SK-N-SH (cell line): ENCODE data around the gene CHRNB2. TPM values are rescaled to one million over a fixed set of nuclear protein-coding genes. Genes with fewer than 3 reads are reported as not detected.

Experiments
- CTCF ChIA-PET: fragments of 300-600, 350-600 bp; formaldehyde crosslinking; extraction: SDS; loops from one replicate; lab custom pipeline; 2021; lab: Yijun Ruan, JAX
- POLR2A ChIA-PET: fragments of 350-600 bp; sonication (Branson Sonifier 250); formaldehyde crosslinking; extraction: SDS; loops from one replicate; lab custom pipeline; 2020; ENCODE audit warnings: antibody characterized with exemption, inconsistent platforms; lab: Yijun Ruan, JAX
- DNase-seq: peaks from one replicate; pipeline ENCODE4 v3.0.0; 2012
- H2AFZ ChIP-seq: fragments of 200-600 bp; sonication (generic); 2 replicates; pipeline ENCODE4 v1.8.1; 2016; ENCODE audit warnings: antibody characterized with exemption, mild to moderate bottlenecking, low read depth
- H3F3A ChIP-seq: fragments of 200-600 bp; sonication (generic); replicated peaks from 2 replicates; pipeline ENCODE3; 2016; ENCODE audit warnings: antibody characterized with exemption, mild to moderate bottlenecking; ENCODE audit not compliant: insufficient read depth
- H3K27ac ChIP-seq, 2 experiments: fragments of 200-500 bp in 1 of 2; fragments of 200-600 bp in 1 of 2; sonication (Bioruptor generic) in 1 of 2; sonication (generic), shearing (Covaris generic) in 1 of 2; 2 replicates each; pipeline versions ENCODE4 v1.5.1 to v1.6.1; 2014 to 2016; ENCODE audit warnings: low read depth in 2 of 2, inconsistent platforms in 1 of 2, low read length in 1 of 2, mild to moderate bottlenecking in 1 of 2, mixed read lengths in 1 of 2
- H3K27me3 ChIP-seq: fragments of 200-600 bp; sonication (generic), shearing (Covaris generic); 2 replicates; pipeline ENCODE4 v1.6.1; 2016; ENCODE audit warnings: mixed run types; ENCODE audit not compliant: insufficient read depth
- H3K36me3 ChIP-seq, 2 experiments: fragments of 200-500 bp in 1 of 2; fragments of 200-600 bp in 1 of 2; sonication (Bioruptor generic) in 1 of 2; sonication (generic) in 1 of 2; replicated peaks in 1 of 2; 2 replicates each; pipeline versions ENCODE3 to v1.5.1; 2014 to 2016; ENCODE audit warnings: low read length in 1 of 2, mild to moderate bottlenecking in 1 of 2; ENCODE audit not compliant: insufficient read depth in 2 of 2, control insufficient read depth in 1 of 2
- H3K4me1 ChIP-seq, 2 experiments: fragments of 200-500 bp in 1 of 2; fragments of 200-600 bp in 1 of 2; sonication (Bioruptor generic) in 1 of 2; sonication (generic), shearing (Covaris generic) in 1 of 2; 2 replicates each; pipeline versions ENCODE4 v1.5.1 to v1.6.1; 2014 to 2016; ENCODE audit warnings: low read depth in 1 of 2, low read length in 1 of 2, mixed run types in 1 of 2; ENCODE audit not compliant: insufficient read depth in 2 of 2, control insufficient read depth in 1 of 2
- H3K4me2 ChIP-seq: fragments of 200-600 bp; sonication (generic), shearing (Covaris generic); 2 replicates; pipeline ENCODE4 v1.6.1; 2017; ENCODE audit warnings: mixed run types
- H3K4me3 ChIP-seq, 2 experiments: fragments of 200-500 bp in 1 of 2; fragments of 200-600 bp in 1 of 2; sonication (Bioruptor generic) in 1 of 2; sonication (generic), shearing (Covaris generic) in 1 of 2; 2 replicates each; pipeline versions ENCODE4 v1.5.1 to v1.8.1; 2014 to 2016; ENCODE audit warnings: low read depth in 2 of 2, inconsistent platforms in 1 of 2, low read length in 1 of 2, mild to moderate bottlenecking in 1 of 2, mixed read lengths in 1 of 2, moderate library complexity in 1 of 2
- H3K79me2 ChIP-seq: fragments of 200-600 bp; sonication (generic); 2 replicates; pipeline ENCODE4 v1.8.1; 2017; ENCODE audit warnings: mild to moderate bottlenecking; ENCODE audit not compliant: insufficient read depth
- H3K9ac ChIP-seq: fragments of 200-600 bp; sonication (generic); 2 replicates; pipeline ENCODE4 v1.6.1; 2017; ENCODE audit warnings: mixed run types
- H3K9me2 ChIP-seq: fragments of 200-600 bp; sonication (generic); 2 replicates; pipeline ENCODE4 v1.6.1; 2017; ENCODE audit warnings: mixed run types
- H3K9me3 ChIP-seq: fragments of 200-600 bp; sonication (generic); 2 replicates; pipeline ENCODE4 v1.6.1; 2017; ENCODE audit warnings: mixed run types, mild to moderate bottlenecking, moderate library complexity
- H4K20me1 ChIP-seq: fragments of 200-600 bp; sonication (generic); 2 replicates; pipeline ENCODE4 v1.6.1; 2017; ENCODE audit warnings: mild to moderate bottlenecking, mixed run types; ENCODE audit not compliant: insufficient read depth
- CHD2 ChIP-seq: fragments of 150-350 bp; IDR thresholded peaks from 2 replicates; pipeline ENCODE4 v1.6.1; 2018; ENCODE audit warnings: low read length; ENCODE audit not compliant: partially characterized antibody
- ELF1 ChIP-seq: IDR thresholded peaks from 2 replicates; pipeline ENCODE4 v1.4.0; 2012
- EZH2phosphoT487 ChIP-seq: fragments of 200-600 bp; sonication (generic); IDR thresholded peaks from 2 replicates; pipeline ENCODE4 v1.6.1; 2017; ENCODE audit warnings: low read depth, mixed run types, mild to moderate bottlenecking, antibody characterized with exemption, moderate library complexity, borderline replicate concordance
- FOSL2 ChIP-seq: IDR thresholded peaks from 2 replicates; pipeline ENCODE4 v1.4.0; 2012; ENCODE audit warnings: low read depth, mild to moderate bottlenecking, moderate library complexity, borderline replicate concordance
- FOXJ3 ChIP-seq: sonication (generic); formaldehyde crosslinking; IDR thresholded peaks from 2 replicates; pipeline ENCODE4 v1.5.1; 2020; ENCODE audit warnings: mild to moderate bottlenecking, missing genetic modification reagents
- FOXM1 ChIP-seq: IDR thresholded peaks from 2 replicates; pipeline ENCODE4 v1.4.0; 2012; ENCODE audit warnings: low read depth, mild to moderate bottlenecking
- GABPA ChIP-seq: IDR thresholded peaks from 2 replicates; pipeline ENCODE4 v1.4.0; 2012; ENCODE audit warnings: low read depth, mild to moderate bottlenecking
- JUND ChIP-seq: IDR thresholded peaks from 2 replicates; pipeline ENCODE4 v1.4.0; 2012
- MEF2A ChIP-seq: IDR thresholded peaks from 2 replicates; pipeline ENCODE4 v1.4.0; 2012; ENCODE audit warnings: low read depth, borderline replicate concordance
- MXI1 ChIP-seq: IDR thresholded peaks from 2 replicates; pipeline ENCODE4 v1.6.1; 2012; ENCODE audit warnings: mild to moderate bottlenecking, low read depth, low read length, improper control_type of control experiment
- NRF1 ChIP-seq: IDR thresholded peaks from 2 replicates; pipeline ENCODE4 v1.6.1; 2012; ENCODE audit warnings: low read depth, mild to moderate bottlenecking, low read length
- PBX3 ChIP-seq: IDR thresholded peaks from 2 replicates; pipeline ENCODE4; 2012
- POLR2AphosphoS5 ChIP-seq: IDR thresholded peaks from 2 replicates; pipeline ENCODE4 v1.6.1; 2012; ENCODE audit warnings: low read depth, low read length
- REST ChIP-seq: IDR thresholded peaks from 2 replicates; pipeline ENCODE4 v1.6.1; 2012; ENCODE audit warnings: mild to moderate bottlenecking, low read depth, low read length, moderate library complexity
- RFX5 ChIP-seq: IDR thresholded peaks from 2 replicates; pipeline ENCODE4 v1.6.1; 2012; ENCODE audit warnings: mild to moderate bottlenecking, improper control_type of control experiment, low read length
- SIN3A ChIP-seq: IDR thresholded peaks from 2 replicates; pipeline ENCODE4 v1.6.1; 2012; ENCODE audit warnings: low read depth, mild to moderate bottlenecking, low read length, moderate library complexity, borderline replicate concordance
- SMC3 ChIP-seq: IDR thresholded peaks from 2 replicates; pipeline ENCODE4 v1.6.1; 2012; ENCODE audit warnings: low read depth, low read length, improper control_type of control experiment
- TEAD4 ChIP-seq: IDR thresholded peaks from 2 replicates; pipeline ENCODE4 v1.4.0; 2012; ENCODE audit warnings: mild to moderate bottlenecking, borderline replicate concordance; ENCODE audit not compliant: insufficient read depth
- ZBTB33 ChIP-seq: IDR thresholded peaks from 2 replicates; pipeline ENCODE4 v1.4.0; 2012; ENCODE audit warnings: low read depth, borderline replicate concordance
- whole genome bisulfite sequencing: methylation state at CpG from one replicate; pipeline ENCODE4 v1.1.6; 2017; ENCODE audit warnings: low lambda C conversion rate; 5-methylcytosine and 5-hydroxymethylcytosine counted together
- polyA plus RNA-seq, 3 experiments: library from polyadenylated mRNA; depleted of rRNA; stranded (reverse); fragments of >200 nt; gene quantifications; 2 replicates each; pipeline ENCODE4 v1.2.3, GENCODE V29; 2012

The CHRNB2 gene
- polyA plus RNA-seq, 1 of the 3 experiments (the other 2 are of a cell fraction), result 0.64 TPM

- no peak for DNase-seq
- ChIA-PET POLR2A (no interaction called here), CTCF (interaction anchor here (2.1 kb wide), 1 partner anchor 22 kb away, joined by 6 read pairs; no protein-coding TSS in a partner anchor)
- no peaks in the 10 kb centered on the region for H4K20me1 ChIP-seq
- H3K4me3 ChIP-seq, result no peak overlapping the region
- no peak overlapping the region for H3K9ac ChIP-seq
- H3K9me3 ChIP-seq, result no peaks in the 10 kb centered on the region
- no peak for TF ChIP-seq SMC3
- TF ChIP-seq POLR2AphosphoS5, result no peak
- no peak for TF ChIP-seq ZBTB33
- TF ChIP-seq FOXJ3, result no peak
- no peak overlapping the region for H3K4me2 ChIP-seq
- peaks cover 15% of the 10 kb centered on the region; the same call in 1 of the 2 replicates for H3K27me3 ChIP-seq
- no peak overlapping the region for H3K27ac ChIP-seq
- H2AFZ ChIP-seq, result no peak overlapping the region
- no peaks in the 10 kb centered on the region for H3K4me1 ChIP-seq
- no peaks in the 10 kb centered on the region for H3K36me3 ChIP-seq
- no peaks in the 10 kb centered on the region for H3K9me2 ChIP-seq
- no peaks in the 10 kb centered on the region for H3F3A ChIP-seq
- H3K79me2 ChIP-seq, result no peaks in the 10 kb centered on the region
Observed at GRCh38 chr1:154524881-154525280, 42.7 kb upstream of the CHRNB2 start.

- no peak overlapping the region for H2AFZ ChIP-seq
- WGBS, result 75% methylated on average over 6 of the region's 6 CpGs
- no peaks in the 10 kb centered on the region for H3K36me3 ChIP-seq
- ChIA-PET POLR2A (no interaction called here), CTCF (interaction anchor here (1.5 to 2.1 kb wide), 2 partner anchors 18 to 19 kb away, joined by 3 to 6 read pairs; no protein-coding TSS in a partner anchor)
- H3K9me3 ChIP-seq, result no peaks in the 10 kb centered on the region
- no peak for DNase-seq
- TF ChIP-seq JUND, result no peak
- no peak for TF ChIP-seq EZH2phosphoT487
- TF ChIP-seq NRF1, result no peak
- TF ChIP-seq FOXJ3, result no peak
- no peak for TF ChIP-seq TEAD4
- TF ChIP-seq ZBTB33, result no peak
- TF ChIP-seq POLR2AphosphoS5, result no peak
- TF ChIP-seq MEF2A, result no peak
- no peak for TF ChIP-seq MXI1
- no peak for TF ChIP-seq SIN3A
- TF ChIP-seq RFX5, result no peak
- no peak for TF ChIP-seq REST
- no peak for TF ChIP-seq ELF1
- TF ChIP-seq FOXM1, result no peak
- no peak for TF ChIP-seq GABPA
- no peak for TF ChIP-seq FOSL2
- TF ChIP-seq CHD2, result no peak
- no peak for TF ChIP-seq PBX3
- H3K4me3 ChIP-seq, result no peak overlapping the region
- no peak overlapping the region for H3K4me2 ChIP-seq
- H3F3A ChIP-seq, result no peaks in the 10 kb centered on the region
- H3K27ac ChIP-seq, result no peak overlapping the region
- H3K4me1 ChIP-seq, result no peaks in the 10 kb centered on the region
- H3K79me2 ChIP-seq, result no peaks in the 10 kb centered on the region
- no peak overlapping the region for H3K9ac ChIP-seq
- H3K27me3 ChIP-seq, result peaks cover 7% of the 10 kb centered on the region; the same call in 1 of the 2 replicates
- H3K9me2 ChIP-seq, result no peaks in the 10 kb centered on the region
- no peaks in the 10 kb centered on the region for H4K20me1 ChIP-seq
Observed at GRCh38 chr1:154527192-154527591, 40.4 kb upstream of the CHRNB2 start.
